B cell (primary cell): ENCODE measurements around the gene TRIM49D2.
"Not testable (repeated sequence)": the region's sequence is repeated elsewhere in the genome, so short reads cannot be mapped to it uniquely, and the experiment has no call there.

Experiments
- CTCF ChIP-seq: fragments of 200-600 bp; IDR thresholded peaks from one replicate; pipeline ENCODE4 v1.8.0; 2022; ENCODE audit warnings: antibody characterized with exemption, mild to moderate bottlenecking
- EZH2 ChIP-seq: IDR thresholded peaks from 2 replicates; pipeline ENCODE4 v1.6.1; 2012; ENCODE audit warnings: borderline replicate concordance, low read depth, mild to moderate bottlenecking, moderate library complexity, low read length; ENCODE audit not compliant: insufficient read depth, poor library complexity, severe bottlenecking

GRCh38 chr11:89893245-89893644 lies 30.6 kb upstream of the TRIM49D2 start:
- not testable (repeated sequence) for TF ChIP-seq CTCF, EZH2
